ENCODE results near the gene ICA1L.
"Not testable (repeated sequence)": the region's sequence is repeated elsewhere in the genome, so short reads cannot be mapped to it uniquely, and the experiment has no call there.

ICA1L gene

DNA sequence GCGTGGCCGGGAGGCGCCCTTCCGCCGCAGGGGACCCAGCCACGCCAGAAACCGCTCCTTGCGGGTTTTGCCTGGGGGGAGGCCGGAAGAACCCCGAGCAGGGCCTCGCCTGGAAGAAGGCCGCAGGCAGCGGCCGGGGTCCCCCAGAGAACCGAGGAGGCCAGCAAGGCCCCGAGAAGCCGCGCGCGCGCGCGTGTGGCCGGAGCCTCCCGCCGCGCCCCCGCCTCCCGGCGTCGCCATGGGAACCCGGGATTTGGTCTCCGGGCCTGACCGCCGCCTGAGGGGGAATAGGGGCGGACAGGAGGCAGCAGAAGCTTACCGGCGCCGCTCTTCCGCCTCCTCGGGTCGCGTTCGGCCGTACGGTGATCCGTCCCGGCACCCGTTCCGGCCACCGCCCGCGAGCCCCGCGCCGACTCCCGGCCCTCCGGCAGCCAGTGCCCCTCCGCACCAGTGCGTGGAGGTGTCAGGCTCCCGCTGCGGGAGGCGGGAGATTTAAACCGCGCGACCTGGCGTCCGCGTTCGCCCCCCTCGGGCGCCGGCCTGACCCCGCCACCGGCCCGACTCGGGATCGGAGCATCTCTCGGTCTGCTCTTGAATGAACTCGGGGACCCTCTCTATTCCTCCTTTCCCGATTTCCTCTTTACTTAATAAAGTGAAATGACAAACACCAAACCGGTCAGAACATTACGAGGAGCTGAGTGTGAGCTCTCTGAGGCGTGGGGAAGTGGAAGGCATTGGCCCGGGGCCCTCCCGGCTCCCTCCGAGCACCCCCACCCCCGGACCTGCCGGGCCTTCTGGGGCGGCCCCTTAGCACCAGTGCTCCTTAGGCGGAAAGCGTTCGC lies at the start of gene ICA1L:
ICA1L (minus strand) TSS at position 467 of the 842 bp plus-strand sequence. CDS start 42,757 bp downstream, outside the sequence.
- peak within 1 kb of the TSS in 17 of 21 experiments; percentile 31 to 85 (median 74) for H3K27ac ChIP-seq
- H3K4me3 ChIP-seq, result peak within 1 kb of the TSS; percentile 54 to 85 (median 71)

DNA sequence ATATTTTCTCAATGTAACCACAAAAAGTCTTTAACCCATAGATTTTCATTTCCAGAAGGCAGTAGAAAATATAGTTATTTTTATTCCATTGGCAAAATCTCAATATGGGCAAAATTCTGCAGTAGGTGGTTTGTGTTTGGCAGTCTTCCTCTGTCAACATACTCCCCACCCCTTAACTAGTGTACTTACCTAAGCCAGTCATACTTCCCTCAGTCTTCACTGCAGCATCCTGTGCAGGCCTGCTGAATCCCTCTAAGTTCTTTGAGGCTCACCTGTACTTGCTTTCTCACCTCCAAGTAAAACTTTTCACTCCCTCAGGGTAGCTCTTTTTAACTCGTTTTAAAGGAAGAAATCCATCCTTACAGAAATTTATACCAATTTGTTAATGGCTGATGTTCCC lies 47.3 kb upstream of the ICA1L start:
- Histone ChIP-seq H3K4me3 (no peak overlapping the region), H3K27ac (no peak overlapping the region)

DNA sequence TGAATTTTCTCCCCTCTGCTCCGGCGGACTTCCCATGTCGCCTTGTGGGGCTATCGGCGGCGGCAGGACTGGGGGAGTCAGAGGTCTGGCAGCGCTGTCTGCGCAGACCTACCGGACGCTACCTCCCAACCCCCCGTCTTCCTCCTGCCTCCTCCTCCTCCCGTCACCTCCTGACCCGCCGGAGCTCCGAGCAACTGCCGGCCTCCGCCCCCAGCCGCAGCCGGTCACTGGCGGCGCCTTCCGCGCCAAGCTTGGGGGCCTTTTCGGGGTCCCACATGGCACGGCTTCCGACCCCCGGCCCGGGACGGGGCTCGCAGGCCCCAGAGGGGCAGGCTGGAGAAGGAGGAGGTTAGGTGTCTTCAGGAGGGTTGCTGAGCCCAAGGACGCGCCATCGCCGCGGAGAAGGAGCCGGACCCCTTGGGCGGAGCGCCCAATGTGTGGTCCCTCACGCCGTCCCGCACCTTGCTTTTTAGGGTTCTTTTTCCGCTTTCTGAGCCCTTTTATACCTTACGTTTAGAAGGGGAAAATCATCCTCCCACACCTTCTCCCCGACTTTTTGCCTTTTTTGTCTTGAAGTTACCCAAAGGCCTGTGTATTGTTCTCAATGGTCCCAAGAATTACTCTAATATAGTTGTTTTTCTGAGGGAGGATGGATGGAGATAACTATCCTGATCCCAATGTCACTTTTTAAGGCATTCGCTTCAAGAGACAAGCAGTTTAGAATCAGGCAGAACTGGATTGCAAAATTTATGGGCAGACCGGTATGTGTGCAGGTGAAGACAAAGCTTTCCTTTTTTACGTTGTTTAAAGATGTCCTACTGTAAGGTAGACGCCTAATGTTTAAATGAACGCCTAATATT lies 41.0 kb upstream of the ICA1L start:
- H3K27ac ChIP-seq, result peak overlapping the region in 20 of 21 experiments; percentile 70 to 95 (median 84)
- peak overlapping the region; percentile 47 to 82 (median 68) for H3K4me3 ChIP-seq

DNA sequence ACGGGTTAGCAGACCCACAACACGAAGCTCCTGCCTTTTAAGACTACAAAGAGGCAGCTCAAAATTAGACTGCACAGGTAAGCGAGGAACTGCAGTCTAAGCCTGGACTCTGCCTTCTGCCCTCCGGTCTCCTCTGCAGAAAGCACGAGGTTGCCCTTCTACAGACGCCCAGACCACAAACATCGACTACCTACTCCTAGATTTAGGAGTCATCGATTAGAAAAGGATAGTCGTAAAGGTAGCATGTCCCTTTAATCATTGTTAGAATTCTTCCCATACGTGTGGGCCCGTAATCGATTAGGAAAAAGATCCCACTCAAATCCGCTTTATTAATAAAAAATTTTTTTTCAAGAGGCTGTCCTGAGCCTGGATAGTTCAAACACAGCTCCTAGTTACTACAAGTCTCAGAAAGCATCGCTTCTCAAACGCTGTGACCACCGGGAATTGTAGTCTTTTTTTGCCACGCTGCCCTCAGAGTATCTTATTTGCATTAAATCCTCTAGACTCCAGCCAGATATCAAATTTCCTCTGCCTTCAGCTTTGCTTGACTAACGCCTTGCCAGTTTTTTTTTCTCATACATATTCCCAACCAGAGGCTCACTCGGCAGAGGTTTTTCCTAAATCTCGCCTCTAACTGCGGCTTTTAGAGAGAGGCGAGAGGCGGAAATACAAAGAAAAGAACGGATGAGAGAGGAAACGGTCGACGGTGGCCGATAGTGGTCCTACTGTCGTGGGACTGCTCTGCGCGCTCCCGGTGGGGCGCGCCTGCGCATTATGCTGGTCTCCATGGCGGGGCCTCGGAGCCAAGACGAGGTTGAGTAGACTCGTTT lies 40.2 kb upstream of the ICA1L start, which contains the start of the genes CARF and WDR12:
CARF (plus strand) TSS at position 764 of the 830 bp plus-strand sequence. CDS start 29,628 bp downstream, outside the sequence.
WDR12 (minus strand) TSS at position 162 of the 830 bp plus-strand sequence. CDS start 197 bp downstream, outside the sequence.
- Histone ChIP-seq H3K4me3 (peak within 1 kb of the TSS; percentile 47 to 82 (median 68)), H3K27ac (peak within 1 kb of the TSS in 20 of 21 experiments; percentile 70 to 95 (median 84))

DNA sequence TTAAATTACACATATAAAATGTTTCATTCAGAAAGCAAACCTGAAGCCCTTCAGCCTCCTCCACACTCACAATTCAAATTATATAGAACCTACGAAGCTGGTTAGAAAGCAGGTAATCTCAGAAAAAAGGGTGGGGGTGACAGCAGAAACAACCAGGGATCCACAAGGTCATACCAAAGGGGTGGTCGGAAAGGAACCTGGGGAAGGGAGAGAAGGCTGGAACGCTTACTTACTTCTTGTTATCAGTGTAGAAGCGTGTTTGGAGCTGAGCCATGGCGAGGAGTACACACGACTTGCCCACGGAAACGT lies 39.6 kb upstream of the ICA1L start:
- Histone ChIP-seq H3K4me3 (peak overlapping the region; percentile 47 to 82 (median 68)), H3K27ac (peak overlapping the region in 20 of 21 experiments; percentile 70 to 95 (median 84))

DNA sequence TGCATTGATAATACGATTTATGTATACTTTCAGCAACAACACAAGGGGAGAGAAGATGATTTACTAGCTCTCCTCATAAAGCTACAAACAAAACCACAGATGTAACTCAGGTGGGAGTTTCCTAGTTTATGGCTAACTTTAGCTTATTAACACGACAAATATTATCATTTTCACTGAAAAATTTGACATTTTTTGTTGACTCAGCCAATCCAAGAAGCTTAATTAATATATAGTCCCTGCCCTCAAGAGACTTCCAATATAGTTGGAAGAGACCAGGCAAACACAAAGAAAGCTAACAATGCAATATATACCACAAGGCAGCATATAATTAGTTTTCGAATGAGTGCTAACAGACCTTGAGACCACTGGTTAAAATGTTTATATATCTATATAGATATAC lies 39.1 kb upstream of the ICA1L start:
- H3K4me3 ChIP-seq, result peak overlapping the region; percentile 47 to 82 (median 68)
- H3K27ac ChIP-seq, result peak overlapping the region in 8 of 21 experiments; percentile 73 to 95 (median 88)

DNA sequence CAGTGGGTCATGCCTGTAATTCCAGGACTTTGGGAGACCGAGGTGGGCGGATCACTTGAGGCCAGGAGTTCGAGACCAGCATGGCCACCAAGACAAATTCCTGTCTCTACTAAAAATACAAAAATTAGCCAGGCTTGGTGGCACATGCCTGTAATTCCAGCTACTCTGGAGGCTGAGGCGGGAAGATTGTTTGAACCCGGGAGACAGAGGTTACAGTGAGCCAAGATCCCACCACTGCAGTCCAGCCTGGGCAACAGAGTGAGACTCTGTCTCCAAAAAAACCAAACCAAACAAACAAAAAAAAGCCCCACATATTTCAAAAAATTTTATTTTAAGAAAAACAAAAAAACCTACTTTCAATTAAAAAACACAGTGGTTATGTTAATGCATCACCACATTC lies 38.7 kb upstream of the ICA1L start:
- Histone ChIP-seq H3K4me3 (peak overlapping the region in 4 of 7 experiments; percentile 62 to 82 (median 72)), H3K27ac (peak overlapping the region in 1 of 21 experiments; percentile 89)

DNA sequence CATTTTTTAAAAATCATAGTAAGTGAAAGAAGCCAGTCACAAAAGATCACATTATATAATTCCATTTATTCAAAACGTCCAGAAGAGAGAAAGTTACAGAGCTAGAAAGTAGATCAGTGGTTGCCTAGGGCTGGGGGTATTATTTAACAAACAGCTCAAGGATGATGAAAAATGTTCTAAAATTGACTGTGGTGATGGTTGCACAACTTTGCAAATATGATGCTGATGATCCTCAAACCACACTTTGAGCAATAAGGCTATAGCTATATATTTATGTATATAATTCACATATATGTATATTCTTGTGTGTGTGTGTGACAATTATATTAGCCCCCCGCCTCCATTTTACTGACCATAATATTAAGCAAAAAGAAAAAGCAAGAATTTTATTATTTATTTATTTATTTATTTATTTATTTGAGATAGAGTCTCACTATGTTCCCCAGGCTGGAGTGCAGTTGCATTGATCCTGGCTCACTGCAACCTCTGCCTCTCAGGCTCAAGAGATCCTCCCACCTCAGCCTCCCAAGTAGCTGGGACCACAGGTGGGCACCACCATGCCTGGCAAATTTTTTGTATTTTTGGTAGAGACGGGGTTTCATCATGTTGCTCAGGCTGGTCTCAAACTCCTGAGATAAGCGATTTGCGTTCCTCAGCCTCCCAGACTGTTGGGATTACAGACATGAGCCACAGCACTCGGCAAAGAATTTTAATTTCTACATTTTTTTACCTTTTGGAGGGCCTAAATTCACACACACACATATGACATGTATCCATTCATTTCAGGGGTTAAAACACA lies 38.0 kb upstream of the ICA1L start:
- Histone ChIP-seq H3K27ac (no peak overlapping the region), H3K4me3 (no peak overlapping the region)

DNA sequence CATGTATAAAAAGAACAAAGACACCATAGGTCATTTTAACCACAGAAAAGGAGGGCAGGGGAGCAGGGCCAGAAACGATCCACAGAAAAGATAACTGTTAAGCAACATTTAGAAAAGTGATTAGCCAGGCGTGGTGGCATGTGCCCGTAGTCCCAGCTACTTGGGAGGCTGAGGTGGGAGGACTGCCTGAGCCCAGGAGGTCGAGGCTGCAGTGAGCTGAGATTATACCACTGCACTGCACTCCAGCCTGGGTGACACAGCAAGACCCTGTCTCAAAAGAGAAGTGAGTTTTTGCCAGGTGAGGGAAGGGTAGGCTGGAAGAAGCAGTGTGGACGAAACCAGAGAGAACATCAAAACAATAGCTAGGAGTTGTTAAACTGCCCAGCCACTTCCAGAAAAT lies 36.6 kb upstream of the ICA1L start:
- no peak overlapping the region for H3K27ac ChIP-seq
- H3K4me3 ChIP-seq, result no peak overlapping the region

DNA sequence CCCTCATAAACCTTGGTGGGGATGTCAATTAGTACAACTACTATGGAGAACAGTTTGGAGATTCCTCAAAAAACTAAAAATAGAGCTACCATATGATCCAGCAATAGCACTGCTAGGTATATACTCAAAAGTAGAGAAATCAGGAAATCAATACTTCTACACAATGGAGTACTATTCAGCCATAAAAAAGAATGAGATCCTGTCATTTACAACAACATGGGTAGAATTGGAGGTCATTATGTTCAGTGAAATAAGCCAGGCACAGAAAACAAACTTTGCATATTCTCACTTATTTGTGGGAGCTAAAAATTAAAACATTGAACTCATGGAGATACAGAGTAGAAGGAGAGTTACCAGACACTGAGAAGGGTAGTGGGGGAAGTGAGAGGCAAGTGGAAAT lies 33.9 kb upstream of the ICA1L start:
- H3K27ac ChIP-seq, H3K4me3 ChIP-seq: not testable (repeated sequence)

DNA sequence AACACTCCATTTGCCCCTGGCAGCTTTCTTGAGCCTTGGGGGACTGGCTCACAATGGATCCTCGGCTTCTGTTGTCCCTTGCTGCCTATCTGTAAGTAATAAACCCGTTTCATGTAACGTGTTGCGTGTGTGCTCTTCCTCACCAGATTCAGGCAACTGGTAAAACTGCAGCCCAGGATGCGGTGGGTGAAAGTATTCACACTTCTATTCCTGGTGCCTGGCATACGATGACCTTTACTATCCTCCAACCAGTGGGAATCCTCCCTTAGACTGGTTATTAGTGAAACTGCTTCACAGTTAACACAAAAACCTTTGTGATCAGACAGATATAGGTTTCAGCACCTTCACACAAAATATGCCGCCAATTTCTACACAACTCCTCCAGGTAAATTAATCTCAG lies 13.6 kb upstream of the ICA1L start:
- Histone ChIP-seq H3K27ac (no peak overlapping the region), H3K4me3 (no peak overlapping the region)

DNA sequence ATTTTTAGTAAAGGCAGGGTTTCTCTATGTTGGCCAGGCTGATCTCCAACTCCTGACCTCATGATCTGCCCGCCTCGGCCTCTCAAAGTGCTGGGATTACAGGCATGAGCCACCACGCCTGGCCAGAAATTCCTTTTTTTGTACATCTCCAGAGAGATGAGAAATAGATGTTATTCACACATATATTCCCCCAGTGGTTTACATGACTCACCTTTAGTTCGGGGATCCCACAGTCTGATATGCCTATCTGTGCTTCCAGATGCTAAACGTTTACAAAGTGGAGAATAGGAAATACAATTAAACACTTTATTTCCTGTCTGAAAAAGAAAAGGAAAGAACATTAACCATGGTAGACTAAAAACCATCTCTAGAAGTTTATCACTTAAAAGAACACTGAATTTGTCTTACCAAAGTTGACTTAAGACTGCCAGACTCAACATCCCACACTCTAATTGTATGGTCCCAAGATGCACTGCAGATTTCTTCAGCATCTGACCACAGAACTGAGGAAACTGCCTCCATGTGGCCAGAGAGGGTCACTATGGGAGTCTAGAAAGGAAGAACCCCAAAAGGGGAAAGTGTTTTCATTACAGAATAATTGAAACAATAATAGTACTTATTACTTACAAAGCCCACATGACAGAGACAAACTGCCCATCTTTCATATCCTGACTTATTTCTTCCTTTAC lies 12.6 kb upstream of the ICA1L start:
- Histone ChIP-seq H3K4me3 (no peak overlapping the region), H3K27ac (no peak overlapping the region)

DNA sequence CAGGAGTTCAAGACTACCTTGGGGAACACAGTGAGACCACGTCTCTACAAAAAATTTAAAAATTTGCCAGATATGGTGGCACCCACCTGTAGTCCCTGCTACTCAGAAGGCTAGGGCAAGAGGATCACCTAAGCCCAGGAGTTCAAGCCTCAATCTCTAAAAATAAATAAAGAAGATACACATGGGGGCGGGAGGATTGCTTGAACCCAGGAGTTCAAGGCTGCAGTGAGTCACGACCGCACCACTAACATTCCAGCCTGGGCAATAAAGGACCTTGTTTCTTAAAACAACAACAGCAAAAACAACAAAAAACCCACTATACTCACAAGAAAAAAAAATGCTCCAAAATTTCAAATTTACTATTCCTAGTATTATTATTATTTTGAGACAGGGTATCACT lies 10.0 kb upstream of the ICA1L start:
- H3K27ac ChIP-seq, result no peak overlapping the region

DNA sequence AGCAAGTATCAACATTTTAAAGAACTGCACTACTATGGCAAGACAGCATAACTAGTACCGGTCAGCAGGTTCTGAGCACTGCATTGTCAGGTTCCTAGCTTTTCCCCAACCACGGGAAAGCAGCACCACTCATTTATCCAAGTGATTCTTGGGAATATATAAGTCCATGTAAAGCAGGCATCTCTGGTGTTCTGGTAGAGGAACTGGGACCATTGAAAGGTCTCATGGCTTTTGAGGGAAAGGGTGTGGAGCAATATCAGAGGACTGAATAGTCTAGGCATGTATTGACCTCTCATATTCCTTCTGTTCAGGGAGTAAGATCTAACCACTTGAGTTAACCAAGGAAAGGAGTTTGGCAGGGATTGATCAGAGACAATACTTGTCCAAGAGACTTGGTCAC lies 6.1 kb upstream of the ICA1L start:
- Histone ChIP-seq H3K4me3 (no peak overlapping the region), H3K27ac (no peak overlapping the region)

More for the DNA sequence above, 10.0 kb upstream of the ICA1L start:
- no peak overlapping the region for H3K4me3 ChIP-seq

DNA sequence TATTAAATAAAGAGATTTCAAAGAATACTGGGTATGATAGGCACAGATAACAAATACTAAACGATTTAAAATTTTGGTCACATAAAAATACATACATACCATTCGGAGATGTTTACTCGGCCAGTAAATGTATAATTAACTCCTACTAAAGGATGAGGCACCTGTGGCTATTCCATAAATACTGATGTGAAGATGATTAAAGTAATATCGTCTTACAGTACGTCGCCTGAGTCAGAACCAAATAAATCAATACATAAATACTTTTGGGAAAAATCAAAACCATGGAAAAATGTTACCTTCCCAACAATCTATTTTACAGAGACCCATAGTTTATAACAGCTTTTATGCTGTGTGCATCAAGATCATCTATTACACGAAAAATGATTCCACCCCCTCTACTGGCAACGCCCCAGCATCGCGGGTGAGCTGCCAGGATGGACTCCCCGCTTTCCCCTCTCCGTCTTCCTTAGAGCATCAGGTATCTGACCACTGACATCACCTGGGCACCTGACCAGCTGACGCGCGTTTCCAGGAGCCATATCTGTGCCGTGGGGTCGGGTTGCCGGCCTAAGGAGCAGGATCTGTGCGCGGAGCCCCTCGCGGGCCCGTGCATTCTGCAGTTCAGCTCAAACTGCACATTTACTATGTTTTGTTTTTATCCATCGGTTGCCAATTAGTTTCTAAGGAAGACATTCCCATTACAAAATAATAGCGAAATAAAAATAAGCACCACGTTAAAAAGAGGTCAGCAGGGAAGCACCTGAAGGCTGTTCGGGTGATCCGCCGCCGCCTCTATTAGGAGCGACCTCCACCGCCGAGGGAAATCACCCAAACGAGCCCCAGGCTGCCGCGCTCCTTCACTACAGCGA lies 901 bp downstream of the ICA1L start:
- Histone ChIP-seq H3K27ac (peak overlapping the region in 17 of 21 experiments; percentile 31 to 85 (median 74)), H3K4me3 (peak overlapping the region; percentile 54 to 85 (median 71))

DNA sequence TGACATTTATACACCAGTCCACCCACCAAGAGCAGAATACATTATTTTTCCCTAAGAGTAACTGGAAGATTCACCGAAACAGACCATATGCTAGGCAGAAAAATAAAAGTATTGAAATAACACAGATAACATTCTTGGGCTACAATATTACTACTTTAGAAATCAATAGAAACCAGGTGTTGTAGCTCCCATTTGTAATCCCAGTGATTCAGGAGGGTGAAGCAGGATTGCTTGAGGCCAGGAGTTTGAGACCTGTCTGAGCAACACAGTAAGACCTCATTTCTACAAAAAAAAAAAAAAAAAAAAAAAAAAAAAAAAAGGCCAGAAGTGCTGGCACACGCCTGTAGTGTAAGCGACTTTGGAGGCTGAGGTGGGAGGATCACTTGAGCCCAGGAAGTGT lies 9.6 kb downstream of the ICA1L start:
- Histone ChIP-seq H3K4me3 (no peak overlapping the region), H3K27ac (no peak overlapping the region)

DNA sequence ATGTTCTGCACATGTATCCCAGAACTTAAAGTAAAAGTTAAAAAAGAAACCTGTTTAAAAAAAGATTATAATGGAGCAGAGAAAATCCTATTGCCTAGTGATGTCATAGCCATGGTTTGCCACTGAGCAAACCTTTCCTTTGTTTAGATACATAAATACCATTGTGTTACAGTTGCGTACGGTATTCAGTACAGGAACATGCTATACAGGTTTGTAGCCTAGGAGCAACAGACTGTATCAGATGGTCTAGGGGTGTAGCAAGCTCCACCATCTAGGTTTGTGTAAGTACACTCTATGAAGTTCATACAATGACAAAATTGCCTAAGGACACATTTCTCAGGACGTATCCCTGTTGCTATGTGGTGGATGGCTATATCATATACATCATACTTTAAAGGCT lies 13.0 kb downstream of the ICA1L start:
- no peak overlapping the region for H3K27ac ChIP-seq
- no peak overlapping the region for H3K4me3 ChIP-seq
